Measurements from ENCODE around the gene HES4.

DNA sequence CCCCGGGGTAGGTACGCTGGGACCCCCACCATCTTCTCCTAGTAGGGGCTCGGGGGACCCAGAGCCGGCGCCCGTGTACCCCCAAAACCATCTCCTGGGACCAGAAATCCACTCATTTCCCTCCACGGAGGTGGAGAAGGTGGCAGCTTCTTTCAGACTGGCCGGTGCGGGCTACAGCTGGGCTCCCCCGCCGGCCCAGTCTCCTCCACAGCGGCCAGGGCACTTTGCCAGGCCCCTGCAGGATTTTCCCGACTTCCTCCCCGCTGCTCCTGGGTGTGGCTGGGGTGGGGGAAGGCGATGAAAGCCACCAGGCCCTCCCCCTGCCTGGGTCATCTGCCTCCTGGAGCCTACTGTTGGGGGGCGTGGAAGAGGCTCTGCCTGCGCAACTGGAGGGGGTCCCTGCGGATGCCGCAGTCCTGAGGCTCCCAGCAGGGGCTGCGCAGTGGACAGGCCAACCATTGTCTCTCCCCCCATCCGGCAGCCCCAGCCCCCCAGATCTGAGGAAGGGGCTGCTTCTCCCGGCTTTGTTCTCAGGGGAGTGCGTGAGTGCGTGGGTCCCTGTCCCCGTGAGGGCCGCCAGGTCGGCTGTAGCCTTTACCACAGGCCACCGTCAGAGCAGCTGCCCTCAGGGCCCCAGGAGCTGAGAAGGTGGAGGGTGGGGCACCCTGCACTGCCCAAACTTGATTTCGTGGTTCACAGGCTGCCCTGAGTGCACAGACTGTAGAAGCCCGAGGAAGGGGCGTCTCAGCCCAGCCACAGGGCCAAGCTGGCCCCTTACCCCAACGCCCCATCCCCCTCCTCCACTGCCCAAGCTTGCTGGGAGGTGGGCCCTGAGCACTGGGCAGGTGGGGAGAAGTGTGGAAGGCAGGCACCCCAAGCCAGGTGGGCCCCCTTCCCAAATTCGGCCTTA lies 21.4 kb upstream of the HES4 start:
- TF ChIP-seq, protein P1, sequence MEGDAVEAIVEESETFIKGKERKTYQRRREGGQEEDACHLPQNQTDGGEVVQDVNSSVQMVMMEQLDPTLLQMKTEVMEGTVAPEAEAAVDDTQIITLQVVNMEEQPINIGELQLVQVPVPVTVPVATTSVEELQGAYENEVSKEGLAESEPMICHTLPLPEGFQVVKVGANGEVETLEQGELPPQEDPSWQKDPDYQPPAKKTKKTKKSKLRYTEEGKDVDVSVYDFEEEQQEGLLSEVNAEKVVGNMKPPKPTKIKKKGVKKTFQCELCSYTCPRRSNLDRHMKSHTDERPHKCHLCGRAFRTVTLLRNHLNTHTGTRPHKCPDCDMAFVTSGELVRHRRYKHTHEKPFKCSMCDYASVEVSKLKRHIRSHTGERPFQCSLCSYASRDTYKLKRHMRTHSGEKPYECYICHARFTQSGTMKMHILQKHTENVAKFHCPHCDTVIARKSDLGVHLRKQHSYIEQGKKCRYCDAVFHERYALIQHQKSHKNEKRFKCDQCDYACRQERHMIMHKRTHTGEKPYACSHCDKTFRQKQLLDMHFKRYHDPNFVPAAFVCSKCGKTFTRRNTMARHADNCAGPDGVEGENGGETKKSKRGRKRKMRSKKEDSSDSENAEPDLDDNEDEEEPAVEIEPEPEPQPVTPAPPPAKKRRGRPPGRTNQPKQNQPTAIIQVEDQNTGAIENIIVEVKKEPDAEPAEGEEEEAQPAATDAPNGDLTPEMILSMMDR (conservative IDR thresholded peaks at IDR 0.05 in 1 of 2, IDR thresholded peaks at IDR 0.05 in 1 of 2; ENCODE audit: low read depth in 1 of 2, low read length in 2 of 2) = no peak
- no peak for TF ChIP-seq EZH2 (IDR thresholded peaks at IDR 0.05; ENCODE audit: low read length, missing control alignments)

All from fibroblast of lung (primary cell).